Prostate gland (tissue), 2 donors: ENCODE measurements around the gene PCK1.

Source experiments
- CTCF ChIP-seq, 4 experiments: fragments of 200-600 bp in 2 of 4; fragments of 450-650 bp in 2 of 4; sonication (generic) in 2 of 4; IDR thresholded peaks; 1 replicate in 3 of 4; 2 replicates in 1 of 4; pipeline ENCODE4 v1.5.1; 2016 to 2019; ENCODE audit warnings: antibody characterized with exemption in 4 of 4, mild to moderate bottlenecking in 2 of 4, moderate library complexity in 2 of 4
- POLR2A ChIP-seq: fragments of 450-650 bp; IDR thresholded peaks from one replicate; pipeline ENCODE4 v1.6.1; 2016; ENCODE audit warnings: antibody characterized with exemption, mild to moderate bottlenecking
- POLR2AphosphoS5 ChIP-seq: sonication (generic); formaldehyde crosslinking; IDR thresholded peaks from one replicate; pipeline ENCODE4 v1.6.1; 2017; ENCODE audit warnings: antibody characterized with exemption

- no peak for TF ChIP-seq CTCF (IDR thresholded peaks at IDR 0.05)
- TF ChIP-seq POLR2A: no peak
- TF ChIP-seq POLR2AphosphoS5: no peak
Measured at GRCh38 chr20:57539889-57540288, 21.0 kb upstream of the PCK1 start.
